OCI-LY1 (cell line): ENCODE results near the gene ANO2.

Source experiments
- CTCF ChIP-seq: fragments of 200-600 bp; sonication (generic), shearing (Covaris generic); IDR thresholded peaks from 2 replicates; pipeline ENCODE4 v1.5.1; 2017; ENCODE audit warnings: mild to moderate bottlenecking, antibody characterized with exemption, low read length, moderate library complexity, mixed read lengths
- EZH2 ChIP-seq: fragments of 200-600 bp; sonication (generic), shearing (Covaris generic); IDR thresholded peaks from 2 replicates; pipeline ENCODE4 v1.8.0; 2017; ENCODE audit warnings: borderline replicate concordance, mixed run types, mild to moderate bottlenecking, antibody characterized with exemption, low read length, moderate library complexity, mixed read lengths

GRCh38 chr12:5884866-5885265 is 60.2 kb downstream of the ANO2 start:
- TF ChIP-seq CTCF (no peak), EZH2 (no peak)
